ENCODE data around the gene MYO3B.
"Not testable (repeated sequence)": the region's sequence is repeated elsewhere in the genome, so short reads cannot be mapped to it uniquely, and the experiment has no call there.

Gene MYO3B

DNA sequence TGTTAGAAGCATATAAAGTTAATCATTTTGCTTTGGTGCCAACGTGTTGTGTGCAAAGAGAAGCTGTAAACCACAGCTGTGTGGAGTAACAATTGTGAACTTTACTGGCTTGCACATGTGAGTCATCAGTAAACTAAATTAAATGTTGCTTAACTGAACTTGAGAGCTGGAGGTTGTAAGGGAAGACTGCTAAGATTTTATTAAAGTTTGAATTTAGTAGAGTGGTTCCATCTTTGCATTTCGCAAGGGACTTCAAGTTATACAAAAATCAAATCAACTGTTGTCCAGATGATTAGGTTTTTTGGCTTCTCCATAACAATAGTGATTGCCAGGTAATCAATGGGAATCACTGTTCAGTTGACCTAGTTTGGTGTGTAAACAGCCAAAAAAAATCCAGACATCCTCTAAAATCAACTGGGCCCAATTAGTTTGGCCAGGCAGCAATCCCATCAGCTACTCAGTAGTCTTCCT is 247.4 kb downstream of the MYO3B start:
- DNase-seq (ENCODE audit: low read depth): no peak

DNA sequence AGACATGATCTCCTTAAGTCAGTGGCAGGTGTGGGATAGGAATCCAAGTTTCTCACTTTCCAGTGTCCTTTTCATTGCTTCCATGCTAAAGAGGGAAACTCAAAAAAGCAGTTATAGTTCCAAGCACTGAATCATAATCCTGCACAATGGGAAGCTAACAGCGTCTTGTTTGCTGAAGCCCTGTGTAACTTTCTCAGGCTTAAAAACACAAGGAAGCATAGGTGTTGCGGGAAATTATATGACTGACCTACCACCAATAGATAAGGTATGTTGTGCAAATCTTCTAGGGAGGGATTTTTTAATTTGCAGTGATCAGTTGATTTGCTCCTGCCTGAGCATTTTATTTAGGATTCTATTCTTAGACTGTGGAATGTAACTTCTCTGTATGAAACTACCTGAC is 250.9 kb downstream of the MYO3B start:
- no peak for DNase-seq (ENCODE audit: low read depth)

DNA sequence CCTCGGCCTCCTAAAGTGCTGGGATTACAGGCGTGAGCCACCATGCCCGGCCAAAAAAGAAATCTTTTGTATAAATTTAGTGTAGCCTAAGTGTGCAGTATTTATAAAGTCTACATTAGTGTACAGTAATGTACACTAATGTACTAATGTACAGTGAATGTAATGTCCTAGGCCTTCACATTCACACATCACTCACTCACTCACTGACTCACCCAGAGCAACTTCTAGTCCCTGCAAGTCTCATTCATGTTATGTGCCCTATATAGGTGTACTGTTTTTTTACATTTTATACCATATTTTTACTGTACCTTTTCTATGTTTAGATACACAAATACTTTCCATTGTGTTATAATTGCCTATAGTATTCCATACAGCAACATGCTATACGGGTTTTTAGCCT is 254.9 kb downstream of the MYO3B start:
- no peak for DNase-seq (ENCODE audit: low read depth)

DNA sequence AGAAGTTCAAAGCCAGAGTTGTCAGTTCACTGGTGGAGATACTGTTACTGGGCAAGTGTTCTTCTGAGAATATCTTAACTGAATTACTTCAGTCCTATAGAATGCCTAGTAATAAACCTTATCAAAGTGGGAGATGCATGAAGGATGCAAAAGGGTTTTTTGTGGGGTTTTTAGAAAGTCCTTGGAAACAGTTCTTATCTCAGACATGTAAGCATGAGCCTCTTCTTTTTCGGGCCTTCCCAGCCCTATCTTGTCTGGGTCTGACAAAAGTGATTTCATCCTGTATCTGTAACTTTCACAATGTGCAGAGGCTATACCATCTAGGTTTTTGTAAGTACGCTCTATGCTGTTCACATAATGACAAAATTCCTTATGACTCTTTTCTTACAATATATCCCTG is 255.5 kb downstream of the MYO3B start:
- no peak for DNase-seq (ENCODE audit: low read depth)

DNA sequence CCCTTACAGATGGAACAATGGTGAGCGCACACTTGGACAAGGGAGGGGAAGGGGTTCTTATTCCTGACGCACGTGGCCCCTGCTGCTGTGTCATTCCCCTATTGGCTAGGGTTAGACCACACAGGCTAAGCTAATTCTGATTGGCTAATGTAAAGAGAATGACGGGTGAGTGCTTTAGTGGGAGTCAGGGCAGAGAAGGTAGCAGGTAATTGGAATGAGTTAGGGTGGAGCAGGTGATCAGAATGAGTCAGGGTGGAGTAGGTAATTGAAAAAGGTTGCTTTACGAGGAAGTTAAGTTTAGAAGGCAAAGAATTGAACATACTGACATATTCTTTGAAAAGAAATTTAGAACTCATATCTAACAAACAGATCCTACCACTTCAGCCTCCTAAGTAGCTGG is 256.4 kb downstream of the MYO3B start:
- not testable (repeated sequence) for DNase-seq (ENCODE audit: low read depth)

DNA sequence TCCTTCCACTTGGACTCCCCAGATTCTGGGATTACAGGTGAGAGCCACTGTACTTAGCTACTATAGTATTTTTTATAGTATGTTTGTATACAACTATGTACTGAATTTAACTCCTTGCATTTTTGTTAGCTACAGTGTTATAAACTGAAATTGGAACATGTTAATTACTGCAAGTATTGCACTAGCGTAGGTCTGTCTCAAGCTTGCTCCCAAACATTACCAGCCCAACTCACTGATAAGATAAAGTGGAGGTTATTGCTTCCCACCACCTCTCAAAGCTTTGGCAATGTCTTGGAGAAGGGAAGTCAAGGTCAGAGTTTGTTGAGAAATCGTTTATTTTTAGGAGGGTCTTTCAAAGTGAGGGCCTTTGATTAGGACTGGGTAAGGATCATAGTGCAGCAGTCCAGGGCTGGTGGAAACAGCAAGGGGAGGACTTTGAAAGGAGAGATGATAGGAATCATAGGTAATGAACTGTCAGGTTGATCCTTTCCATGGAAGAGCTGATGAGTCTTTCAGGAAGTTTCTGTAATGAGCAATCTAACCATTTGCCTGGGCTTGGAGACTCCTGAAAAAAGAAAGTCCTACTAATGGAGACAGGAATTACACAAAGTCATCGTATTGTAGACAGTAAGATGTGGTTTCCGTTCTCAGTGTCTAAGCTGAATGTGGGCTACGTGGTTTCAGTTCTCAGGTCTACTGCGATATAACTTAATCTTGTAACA is 257.1 kb downstream of the MYO3B start:
- no peak for DNase-seq (ENCODE audit: low read depth)

DNA sequence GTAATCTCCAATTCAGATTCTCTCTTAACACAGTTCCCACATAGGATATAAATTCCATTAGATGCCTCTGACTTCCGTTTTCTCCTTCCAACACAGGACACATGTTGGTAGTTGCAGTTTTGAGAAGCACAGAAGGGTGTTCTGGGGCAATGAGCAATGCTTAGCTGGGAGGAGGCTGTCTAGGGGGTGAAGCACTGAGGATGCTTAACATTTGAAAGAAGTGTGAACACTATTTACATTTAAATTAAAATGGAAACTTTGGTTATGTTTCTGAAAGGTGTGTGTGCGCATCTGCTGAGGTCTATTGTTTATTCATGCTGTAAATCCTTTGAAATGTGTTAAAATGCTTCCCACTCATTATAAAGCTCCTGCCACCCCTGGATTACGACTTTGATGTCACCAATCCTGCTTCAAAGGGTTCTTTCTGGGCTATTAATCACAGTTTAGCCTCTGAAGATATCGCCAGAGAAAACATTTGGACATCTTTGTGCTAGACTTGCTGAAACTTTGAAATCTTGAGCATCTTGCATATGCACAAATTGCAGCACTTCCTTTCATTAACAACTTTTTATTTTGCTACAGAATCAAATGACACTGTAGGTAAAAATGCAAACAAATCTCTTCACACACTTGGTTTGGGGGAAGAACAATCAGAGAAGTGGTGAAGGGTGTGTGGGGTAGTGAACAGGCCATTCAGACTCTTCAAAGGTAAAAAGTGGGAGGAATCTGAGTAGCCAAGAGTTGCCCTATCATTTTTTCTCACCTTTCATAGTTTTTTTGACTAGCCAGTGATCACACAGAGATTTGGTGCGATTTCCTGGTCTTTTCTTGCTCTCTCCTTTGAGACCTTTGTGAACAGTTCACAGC is 258.4 kb downstream of the MYO3B start:
- DNase-seq (ENCODE audit: low read depth): no peak

DNA sequence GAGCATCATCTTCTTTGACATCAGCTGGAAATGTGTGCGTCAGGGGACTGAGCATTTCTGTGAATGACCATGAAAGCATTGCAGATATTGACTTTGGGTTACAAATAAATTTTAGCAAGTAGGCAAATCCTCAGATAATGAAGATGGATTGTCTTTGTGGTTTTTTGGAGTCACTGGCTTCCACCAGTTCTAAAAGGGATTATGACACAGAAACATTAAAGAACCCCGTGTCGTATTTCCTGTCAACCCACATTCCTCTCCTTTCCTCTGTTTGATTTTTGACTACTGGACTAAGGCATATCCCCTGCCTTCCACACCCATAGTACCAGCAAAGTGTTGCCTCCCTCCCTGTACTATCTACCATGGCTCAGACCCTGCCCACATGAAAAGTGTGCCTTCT is 268.1 kb downstream of the MYO3B start:
- DNase-seq (ENCODE audit: low read depth): no peak

DNA sequence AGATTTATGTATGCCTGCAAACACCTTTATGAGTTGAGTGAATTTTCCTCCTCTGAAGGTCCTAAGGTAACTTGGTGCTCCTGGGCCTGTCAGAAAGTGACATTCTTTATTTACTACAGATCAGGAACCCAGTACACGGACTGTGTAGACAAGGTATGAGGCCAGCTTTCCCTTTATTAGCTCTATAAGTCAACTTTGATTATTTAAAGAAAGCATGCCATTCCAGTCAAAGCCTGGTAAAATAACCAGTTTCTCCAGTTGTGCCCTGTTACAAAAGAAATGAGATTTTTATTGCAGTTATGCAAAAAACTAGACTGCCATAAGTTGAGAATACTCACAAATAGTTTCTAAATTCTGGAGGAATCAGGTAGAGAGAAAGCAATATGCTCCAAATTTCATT is 271.1 kb downstream of the MYO3B start:
- no peak for DNase-seq (ENCODE audit: low read depth)

DNA sequence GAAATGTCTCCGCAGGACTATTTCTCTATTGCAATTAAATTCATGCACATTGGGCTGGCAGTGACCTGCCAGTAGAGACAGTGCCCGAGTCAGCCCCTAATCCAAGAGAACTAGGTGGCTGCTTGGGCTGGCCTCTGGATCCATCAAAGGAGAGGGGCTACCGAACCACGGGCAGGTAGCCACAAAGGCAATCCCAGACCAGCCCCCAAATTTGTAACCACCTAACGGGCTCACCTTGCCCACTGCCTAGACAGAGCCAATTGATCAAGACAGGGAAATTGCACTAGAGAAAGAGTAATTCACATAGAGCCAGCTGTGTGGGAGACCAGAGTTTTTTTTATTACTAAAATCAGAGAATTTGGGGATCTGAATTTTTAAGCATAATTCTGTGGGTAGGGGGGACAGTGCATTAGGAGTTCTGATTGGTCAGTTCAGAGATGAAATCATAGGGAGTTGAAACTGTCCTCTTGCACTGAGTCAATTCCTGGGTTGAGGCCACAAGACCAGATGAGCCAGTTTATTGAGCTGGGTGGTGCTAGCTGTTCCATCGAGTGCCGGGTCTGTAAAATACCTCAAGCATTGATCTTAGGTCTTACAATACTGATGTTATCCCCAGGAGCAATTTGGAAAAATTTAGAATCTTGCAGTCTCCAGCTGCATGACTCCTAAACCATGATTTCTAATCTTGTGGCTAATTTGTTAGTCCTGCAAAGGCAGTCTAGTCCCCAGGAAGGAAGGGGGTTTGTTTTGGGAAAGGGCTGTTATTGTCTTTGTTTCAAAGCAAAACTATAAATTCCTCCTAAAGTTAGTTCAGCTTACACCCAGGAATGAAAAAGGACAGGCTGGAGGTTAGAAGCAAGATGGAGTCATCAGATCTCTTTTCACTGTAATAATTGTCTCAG is 276.8 kb downstream of the MYO3B start:
- DNase-seq (ENCODE audit: low read depth): no peak

DNA sequence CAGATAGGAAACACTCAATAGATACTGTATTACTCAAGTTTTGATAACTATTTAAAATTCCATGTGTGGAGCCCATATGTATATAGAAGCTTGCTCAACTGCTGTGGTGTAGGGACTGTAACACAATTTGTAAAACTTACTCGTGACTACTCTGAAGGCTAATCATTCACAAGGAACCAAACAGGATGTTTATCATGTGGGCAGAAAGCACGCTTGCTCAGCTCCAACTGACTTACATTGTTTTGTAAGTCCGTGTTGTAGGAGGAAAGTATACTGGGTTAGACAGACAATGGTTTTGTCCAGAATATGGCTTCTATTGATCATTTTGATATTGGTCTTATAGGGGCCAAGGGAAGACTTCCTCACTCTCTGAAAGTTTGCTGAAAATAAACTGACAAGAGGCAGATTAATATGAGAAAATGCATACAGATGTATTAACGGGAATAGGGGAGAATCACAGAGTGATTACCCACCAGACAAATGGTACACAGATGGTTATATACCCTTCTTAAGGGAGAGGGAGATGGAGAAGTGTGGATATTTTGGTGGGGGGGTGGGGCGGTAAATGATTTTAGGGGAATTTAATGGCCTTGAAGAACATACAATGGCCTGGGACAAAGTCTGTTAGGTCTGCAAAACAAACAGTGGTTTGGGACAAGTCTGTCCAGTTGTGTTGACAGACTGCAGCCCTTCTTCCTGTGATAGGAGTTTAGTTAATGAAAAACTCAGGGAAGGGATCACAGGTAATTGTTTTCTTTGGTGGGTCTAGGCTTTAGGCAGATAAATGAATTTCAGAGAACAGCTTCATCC is 277.9 kb downstream of the MYO3B start:
- no peak for DNase-seq (ENCODE audit: low read depth)

DNA sequence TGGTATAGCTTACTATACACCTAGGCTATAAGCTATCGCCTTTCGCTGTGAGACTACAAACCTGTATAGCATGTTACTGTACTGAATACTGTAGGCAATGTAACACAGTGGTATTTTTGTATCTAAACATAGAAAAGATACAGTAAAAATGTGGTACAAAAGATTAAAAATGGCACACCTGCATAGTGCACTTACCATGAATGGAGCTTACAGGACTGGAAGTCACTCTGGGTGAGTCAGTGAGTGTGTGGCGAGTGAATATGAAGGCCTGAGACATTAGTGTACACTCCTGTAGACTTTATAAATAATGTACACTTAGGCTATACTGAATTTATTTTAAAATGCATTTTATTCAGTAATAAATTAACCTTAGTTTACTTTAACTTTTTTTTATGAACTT is 279.0 kb downstream of the MYO3B start:
- DNase-seq (ENCODE audit: low read depth): no peak

DNA sequence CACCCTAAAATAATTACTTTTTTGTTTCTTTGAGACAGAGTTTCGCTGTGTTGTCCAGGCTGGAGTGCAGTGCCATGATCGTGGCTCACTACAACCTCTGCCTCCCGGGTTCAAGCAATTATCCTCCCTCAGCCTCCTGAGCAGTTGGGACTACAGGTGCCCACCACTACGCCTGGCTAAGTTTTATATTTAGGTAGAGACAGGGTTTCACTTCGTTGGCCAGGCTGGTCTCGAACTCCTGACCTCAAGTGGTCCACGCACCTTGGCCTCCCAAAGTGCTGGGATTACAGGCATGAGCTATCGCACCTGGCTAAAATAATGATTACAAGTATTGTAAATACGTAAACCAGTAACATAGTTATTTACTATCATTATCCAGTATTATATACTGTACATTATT is 279.8 kb downstream of the MYO3B start:
- DNase-seq (ENCODE audit: low read depth): no peak

DNA sequence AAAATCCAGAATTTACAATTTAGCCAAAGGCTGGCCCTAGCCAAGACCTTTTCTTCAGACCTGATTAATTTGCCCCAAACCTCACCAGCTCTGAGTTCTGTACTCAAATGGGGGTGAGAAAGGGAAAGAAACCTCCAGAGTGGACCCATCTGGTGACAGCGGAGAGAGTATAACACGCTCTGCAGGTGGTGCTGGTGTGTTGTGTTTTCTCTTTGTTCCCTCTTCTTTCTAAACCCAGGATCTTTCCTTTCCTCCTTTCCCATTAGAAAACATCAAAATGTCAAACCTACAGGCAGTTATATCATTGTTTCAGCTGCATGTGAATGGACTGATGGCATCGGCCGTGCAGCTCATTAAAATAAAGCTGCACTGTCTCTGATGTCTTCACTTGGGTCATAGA is 283.9 kb downstream of the MYO3B start:
- no peak for DNase-seq (ENCODE audit: low read depth)

DNA sequence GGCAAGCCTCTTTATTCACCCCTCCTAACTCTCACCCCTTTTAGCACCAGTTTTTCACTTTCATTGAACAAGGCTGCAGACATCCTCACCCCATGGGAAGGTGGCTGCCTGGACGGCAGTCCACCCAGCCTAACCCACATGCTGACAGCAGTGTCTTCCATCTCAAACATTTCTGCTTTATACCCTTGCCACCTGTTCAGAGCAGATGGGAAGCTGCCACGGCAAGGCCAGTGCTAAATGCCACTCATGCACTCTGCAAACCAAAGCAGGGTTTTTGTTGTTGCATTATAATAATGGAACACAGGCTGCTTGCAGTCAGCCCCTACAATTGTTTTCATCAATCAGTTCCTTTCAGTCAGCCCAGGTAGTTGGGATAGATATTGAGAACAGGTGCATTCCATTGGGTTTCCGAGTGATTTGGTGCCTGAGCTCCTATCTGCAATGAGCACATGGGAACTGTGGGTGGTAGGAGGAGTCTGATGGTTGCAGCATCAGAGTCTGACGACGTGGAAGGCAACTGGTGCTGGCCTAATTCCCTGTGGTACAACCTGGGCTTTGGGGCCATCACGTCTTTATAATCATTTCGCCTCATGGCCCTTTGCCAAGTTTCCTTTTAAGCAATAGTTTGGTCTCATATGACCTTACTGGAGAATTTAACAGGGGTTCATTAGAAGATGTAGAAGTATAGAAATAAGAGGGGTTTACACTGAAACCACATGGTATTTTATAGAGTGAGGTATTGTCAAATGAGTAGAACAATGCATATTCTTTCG is 284.7 kb downstream of the MYO3B start:
- DNase-seq (ENCODE audit: low read depth): no peak

DNA sequence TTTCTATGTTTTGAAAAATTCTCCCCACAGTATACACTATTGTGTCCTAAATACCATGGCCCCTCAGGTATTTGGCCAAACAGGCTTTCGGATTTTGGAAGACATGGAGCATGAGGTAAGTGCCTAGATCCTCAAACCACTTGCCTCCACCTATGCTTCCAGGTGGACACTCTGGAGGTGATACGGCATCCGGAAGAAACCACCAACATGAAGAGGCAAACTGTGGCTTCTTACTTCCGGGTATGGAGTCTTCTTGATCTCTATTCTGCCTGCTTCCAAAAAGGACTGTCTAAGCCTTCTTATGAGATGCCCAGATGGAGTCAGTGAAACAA is 285.2 kb downstream of the MYO3B start:
- no peak for DNase-seq (ENCODE audit: low read depth)

DNA sequence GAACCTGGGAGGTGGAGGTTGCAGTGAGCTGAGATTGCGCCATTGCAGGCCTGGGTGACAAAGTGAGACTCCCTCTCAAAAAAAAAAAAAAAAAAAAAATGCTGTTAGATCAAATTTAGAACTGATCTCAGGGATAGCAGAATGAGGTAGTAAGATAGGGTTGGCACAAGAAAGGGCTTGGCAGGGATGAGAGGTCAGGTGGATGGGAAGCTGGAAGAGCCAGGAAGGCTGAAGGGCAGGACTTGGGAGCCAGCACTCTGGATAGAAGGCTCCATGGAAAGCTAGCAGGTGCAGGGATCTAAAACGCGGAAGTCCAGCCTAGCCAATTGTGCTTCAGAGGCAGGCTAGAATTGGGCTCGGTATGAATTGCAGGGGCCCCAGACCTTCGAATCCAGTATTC is 286.3 kb downstream of the MYO3B start:
- no peak for DNase-seq (ENCODE audit: low read depth)

DNA sequence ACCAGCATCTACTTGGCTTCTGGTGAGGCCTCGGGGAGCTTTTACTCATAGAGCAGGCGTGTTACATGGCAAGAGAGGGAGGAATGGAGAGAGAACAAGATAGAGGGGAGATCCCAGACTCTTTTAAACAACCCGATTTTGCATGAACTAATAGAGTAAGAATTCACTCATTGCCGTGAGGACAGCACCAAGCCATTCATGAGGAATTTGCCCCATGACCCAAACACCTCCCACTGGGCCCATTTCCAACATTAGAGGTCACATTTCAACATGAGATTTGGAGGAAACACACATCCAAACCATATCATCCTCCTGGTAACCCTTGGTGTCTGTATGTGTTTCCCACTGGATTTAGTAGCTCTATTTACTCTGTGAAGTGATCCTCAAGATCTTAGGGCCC is 287.3 kb downstream of the MYO3B start:
- no peak for DNase-seq (ENCODE audit: low read depth)

DNA sequence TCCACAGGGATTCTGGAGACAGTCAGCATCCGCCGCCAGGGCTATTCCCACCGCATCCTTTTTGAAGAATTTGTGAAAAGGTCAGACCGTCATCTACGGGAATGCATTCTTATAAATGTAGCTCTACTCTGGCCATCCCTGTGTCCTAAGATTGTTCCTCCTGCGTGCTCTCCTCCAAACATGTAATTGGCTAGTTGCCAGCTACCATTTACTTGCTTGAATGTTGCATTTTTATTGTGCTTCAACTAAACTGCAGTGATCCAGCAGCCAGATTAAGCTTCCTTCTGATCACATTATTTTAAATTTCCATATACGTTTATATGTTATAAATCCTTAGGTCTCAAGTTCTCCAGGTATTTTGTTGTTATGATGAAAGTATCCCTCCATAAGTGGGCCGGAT is 288.7 kb downstream of the MYO3B start:
- DNase-seq (ENCODE audit: low read depth): no peak

DNA sequence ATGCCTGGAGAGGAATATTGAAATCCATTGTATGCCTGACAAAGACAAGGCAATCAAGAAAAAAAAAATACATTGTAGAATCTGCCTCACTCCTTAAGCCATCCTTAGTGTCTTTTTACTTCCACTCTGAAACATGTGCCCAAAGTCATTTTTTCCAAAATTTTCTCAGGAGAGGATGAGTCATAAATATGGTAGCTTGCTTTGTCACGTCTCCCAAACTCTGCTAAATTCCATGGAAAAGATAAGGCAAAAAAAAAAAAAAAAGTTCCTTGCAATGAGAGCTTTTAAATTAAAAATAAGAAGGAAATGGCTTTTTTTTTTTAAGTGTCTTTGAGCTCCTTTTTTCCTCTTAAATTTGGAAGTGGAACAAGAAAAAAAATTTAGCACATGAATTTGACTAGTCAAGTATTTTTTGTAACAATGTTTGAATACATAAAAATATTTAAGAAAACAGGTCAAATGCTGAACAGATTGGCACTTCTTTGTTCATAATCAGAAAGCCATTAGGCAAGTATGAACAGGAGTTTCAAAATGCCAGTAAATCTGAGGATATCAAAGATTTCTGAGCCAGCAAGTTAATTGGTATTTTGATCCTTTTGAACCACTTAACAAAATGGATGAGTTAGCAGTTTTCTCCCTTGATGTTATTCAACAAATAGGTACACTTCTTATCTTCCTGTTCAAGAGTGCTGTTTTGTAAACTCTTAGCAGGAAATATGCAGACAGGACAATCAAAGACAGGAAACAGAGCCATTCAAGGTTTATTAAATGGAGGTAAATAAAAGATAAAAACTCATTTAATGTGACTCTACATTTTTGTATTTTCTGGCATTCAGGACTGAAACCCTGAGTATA is 289.8 kb downstream of the MYO3B start:
- DNase-seq (ENCODE audit: low read depth): no peak
